Astrocyte (in vitro differentiated cells and primary cell): ENCODE measurements around the gene MIA. TPM values are rescaled to one million over a fixed set of nuclear protein-coding genes. Genes with fewer than 3 reads are reported as not detected.
A peak's percentile ranks its signal among the peaks of the same experiment; 100 is the strongest.

ENCODE experiments used
- DNase-seq: peaks from one replicate; pipeline ENCODE4 v3.0.0-alpha.2; 2010; ENCODE audit warnings: low read depth
- FAIRE-seq: peaks from 2 replicates; lab custom pipeline; 2011; peaks lifted over from hg19 to GRCh38; lab: Jason Lieb, UNC
- H2AFZ ChIP-seq: 2 replicates; pipeline ENCODE4 v1.6.0; 2012; ENCODE audit warnings: low read depth, low read length, inconsistent platforms
- H3K27ac ChIP-seq: 2 replicates; pipeline ENCODE4 v1.5.1; 2011; ENCODE audit warnings: low read depth, low read length, inconsistent platforms
- H3K27me3 ChIP-seq: 2 replicates; pipeline ENCODE4 v1.6.0; 2011; ENCODE audit warnings: low read length, inconsistent platforms; ENCODE audit not compliant: insufficient read depth
- H3K36me3 ChIP-seq: 2 replicates; pipeline ENCODE4 v1.5.1; 2011; ENCODE audit warnings: low read length, inconsistent platforms; ENCODE audit not compliant: insufficient read depth
- H3K4me1 ChIP-seq: 2 replicates; pipeline ENCODE4 v1.5.1; 2011; ENCODE audit warnings: low read length, inconsistent platforms; ENCODE audit not compliant: insufficient read depth
- H3K4me2 ChIP-seq: 2 replicates; pipeline ENCODE4 v1.6.0; 2012; ENCODE audit warnings: low read length, inconsistent platforms
- H3K4me3 ChIP-seq: 2 replicates; pipeline ENCODE4 v1.5.1; 2011; ENCODE audit warnings: low read depth, mild to moderate bottlenecking, low read length, inconsistent platforms; ENCODE audit not compliant: insufficient read depth
- H3K79me2 ChIP-seq: 2 replicates; pipeline ENCODE4 v1.6.0; 2012; ENCODE audit warnings: mild to moderate bottlenecking, low read length, inconsistent platforms; ENCODE audit not compliant: insufficient read depth
- H3K9ac ChIP-seq: 2 replicates; pipeline ENCODE4 v1.6.0; 2012; ENCODE audit warnings: mild to moderate bottlenecking, low read length, inconsistent platforms
- H3K9me3 ChIP-seq: 2 replicates; pipeline ENCODE4 v1.5.1; 2012; ENCODE audit warnings: low read depth, mild to moderate bottlenecking, low read length, inconsistent platforms; ENCODE audit not compliant: insufficient read depth
- H4K20me1 ChIP-seq: 2 replicates; pipeline ENCODE4 v1.6.0; 2012; ENCODE audit warnings: low read length, inconsistent platforms; ENCODE audit not compliant: insufficient read depth
- H3K27ac Mint-ChIP-seq: one replicate; pipeline ENCODE4 v1.8.0; 2021; ENCODE audit warnings: mild to moderate bottlenecking, mixed read lengths; ENCODE audit not compliant: unreplicated experiment
- H3K27me3 Mint-ChIP-seq: one replicate; pipeline ENCODE4 v1.8.0; 2021; ENCODE audit warnings: low read depth, mixed read lengths; ENCODE audit not compliant: unreplicated experiment
- H3K36me3 Mint-ChIP-seq: one replicate; pipeline ENCODE4 v1.8.0; 2021; ENCODE audit warnings: low read depth, mixed read lengths; ENCODE audit not compliant: unreplicated experiment
- H3K4me1 Mint-ChIP-seq: one replicate; pipeline ENCODE4 v1.8.0; 2021; ENCODE audit warnings: low read depth, mixed read lengths; ENCODE audit not compliant: unreplicated experiment
- H3K4me3 Mint-ChIP-seq: one replicate; pipeline ENCODE4 v1.8.0; 2021; ENCODE audit warnings: mild to moderate bottlenecking, moderate library complexity, mixed read lengths; ENCODE audit not compliant: unreplicated experiment
- H3K9me3 Mint-ChIP-seq: one replicate; pipeline ENCODE4 v1.8.0; 2021; ENCODE audit warnings: mild to moderate bottlenecking, mixed read lengths; ENCODE audit not compliant: unreplicated experiment
- CTCF ChIP-seq: IDR thresholded peaks from 2 replicates; pipeline ENCODE4 v1.5.1; 2011; ENCODE audit warnings: low read depth, mild to moderate bottlenecking, inconsistent platforms, low read length, moderate library complexity; ENCODE audit not compliant: insufficient read depth
- EZH2 ChIP-seq: IDR thresholded peaks from 2 replicates; pipeline ENCODE4 v1.6.1; 2012; ENCODE audit warnings: mild to moderate bottlenecking, low read length, inconsistent platforms; ENCODE audit not compliant: insufficient read depth
- total RNA-seq: library from RNA; stranded (reverse); gene quantifications from 2 replicates; pipeline ENCODE4 v1.2.1, GENCODE V29; 2021

MIA gene
- total RNA-seq, 1 donor from 2014 or later, result 2.5 TPM

DNA sequence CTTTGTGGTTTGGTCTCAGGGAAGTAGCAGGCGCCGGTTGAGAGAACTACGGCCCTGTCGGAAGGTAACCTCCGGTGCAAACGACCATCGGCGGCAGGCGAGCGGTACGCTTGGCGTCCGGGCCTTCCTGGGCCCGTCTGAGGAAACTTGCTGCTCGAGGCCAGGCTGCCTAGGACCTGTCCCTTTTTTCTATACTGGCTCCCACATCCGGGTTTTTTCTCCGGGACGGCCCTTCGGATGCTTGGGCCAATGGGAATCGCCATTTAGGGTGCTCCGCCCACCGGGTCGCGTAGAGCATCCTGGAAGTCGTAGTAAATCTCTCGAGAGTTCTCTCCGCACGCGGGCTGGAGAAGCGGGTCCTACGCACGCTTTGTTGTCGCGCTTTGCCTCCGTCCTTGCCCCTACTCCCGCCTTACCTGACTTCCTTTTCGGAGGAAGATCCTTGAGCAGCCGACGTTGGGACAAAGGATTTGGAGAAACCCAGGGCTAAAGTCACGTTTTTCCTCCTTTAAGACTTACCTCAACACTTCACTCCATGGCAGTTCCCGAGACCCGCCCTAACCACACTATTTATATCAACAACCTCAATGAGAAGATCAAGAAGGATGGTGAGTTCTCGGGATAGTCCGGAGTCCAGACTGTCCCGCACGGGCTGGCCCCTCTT is 24.3 kb upstream of the MIA start, which contains the start of gene SNRPA:
TSS of gene SNRPA (plus strand) at position 330 of the 664 bp plus-strand sequence. CDS start at position 536, 206 bp downstream.
- Histone ChIP-seq H3K9me3 (no peaks in the 10 kb centered on the region), H3K27ac (peak within 1 kb of the TSS; percentile 98), H3K9ac (peak within 1 kb of the TSS; percentile 95), H3K4me2 (peak within 1 kb of the TSS; percentile 94), H3K4me1 (peaks cover 17% of the 10 kb centered on the region), H3K79me2 (peaks cover 48% of the 10 kb centered on the region), H2AFZ (peak within 1 kb of the TSS; percentile 81), H3K4me3 (peak within 1 kb of the TSS; percentile 92), H3K27me3 (no peaks in the 10 kb centered on the region), H3K36me3 (no peaks in the 10 kb centered on the region), H4K20me1 (peaks cover 20% of the 10 kb centered on the region)
- FAIRE-seq, result peak; percentile 5
- peak; percentile 92 for DNase-seq
- peak within 1 kb of the TSS; percentile 99 for H3K27ac Mint-ChIP-seq
- TF ChIP-seq EZH2, result no peak
- TF ChIP-seq CTCF, result no peak
- H3K4me3 Mint-ChIP-seq, result peak within 1 kb of the TSS; percentile 99
- H3K27me3 Mint-ChIP-seq, result no peaks in the 10 kb centered on the region
- H3K36me3 Mint-ChIP-seq, result peaks cover 13% of the 10 kb centered on the region
- no peaks in the 10 kb centered on the region for H3K9me3 Mint-ChIP-seq
- H3K4me1 Mint-ChIP-seq, result peaks cover 21% of the 10 kb centered on the region

GRCh38 chr19:40752257-40752781 is 23.0 kb upstream of the MIA start:
- H2AFZ ChIP-seq, result no peak overlapping the region
- no peak overlapping the region for H3K27ac ChIP-seq
- Mint-ChIP-seq H3K36me3 (peaks cover 19% of the 10 kb centered on the region), H3K4me3 (peak overlapping the region; percentile 99), H3K9me3 (no peaks in the 10 kb centered on the region), H3K27me3 (no peaks in the 10 kb centered on the region), H3K27ac (peak overlapping the region; percentile 99), H3K4me1 (peaks cover 25% of the 10 kb centered on the region)
- peak overlapping the region; percentile 95 for H3K9ac ChIP-seq
- H3K79me2 ChIP-seq, result peaks cover 61% of the 10 kb centered on the region
- peaks cover 21% of the 10 kb centered on the region for H3K4me1 ChIP-seq
- H3K27me3 ChIP-seq, result no peaks in the 10 kb centered on the region
- H3K4me2 ChIP-seq, result peak overlapping the region; percentile 94
- H3K9me3 ChIP-seq, result no peaks in the 10 kb centered on the region
- no peak for DNase-seq
- peaks cover 2% of the 10 kb centered on the region for H3K36me3 ChIP-seq
- peaks cover 33% of the 10 kb centered on the region for H4K20me1 ChIP-seq
- FAIRE-seq, result no peak
- TF ChIP-seq EZH2 (no peak), CTCF (no peak)
- peak overlapping the region; percentile 92 for H3K4me3 ChIP-seq
